IMR-90 (cell line): ENCODE data around the gene LRRC7. TPM values are rescaled to one million over a fixed set of nuclear protein-coding genes. Genes with fewer than 3 reads are reported as not detected.
A peak's percentile ranks its signal among the peaks of the same experiment; 100 is the strongest.

Source experiments
- ATAC-seq: fragments of 200-7000 bp; cut with Tn5 transposase; 2 replicates; pipeline ENCODE4 v1.9.1; 2020; ENCODE audit warnings: low read depth, mild to moderate bottlenecking, moderate library complexity
- BruUV-seq: library from RNA; stranded (reverse); fragments of 400-500 nt; replicated peaks from 2 replicates; lab custom pipeline; 2021; lab: Mats Ljungman, UMichigan
- CTCF ChIA-PET: fragments of 300-600 bp; formaldehyde crosslinking; extraction: SDS; loops from one replicate; lab custom pipeline; 2021; ENCODE audit warnings: antibody characterized with exemption; lab: Yijun Ruan, JAX
- POLR2A ChIA-PET: fragments of 300-600 bp; sonication (Branson Sonifier 250); formaldehyde crosslinking; loops from one replicate; lab custom pipeline; 2022; ENCODE audit warnings: antibody characterized with exemption; ENCODE audit not compliant: unreplicated experiment; lab: Charles Lee
- DNase-seq: peaks from one replicate; pipeline ENCODE4 v3.0.0; 2013
- H2AFZ ChIP-seq: replicated peaks from 2 replicates; pipeline ENCODE3; 2013; ENCODE audit warnings: low read length, mild to moderate bottlenecking; ENCODE audit not compliant: poor library complexity
- H2AK5ac ChIP-seq: 2 replicates; pipeline ENCODE4 v1.6.1; 2013; ENCODE audit warnings: low read depth, low read length, inconsistent platforms
- H2AK9ac ChIP-seq: replicated peaks from 2 replicates; pipeline ENCODE3; 2013; ENCODE audit warnings: mild to moderate bottlenecking, low read depth, low read length, moderate library complexity; ENCODE audit not compliant: poor library complexity
- H2BK120ac ChIP-seq: 2 replicates; pipeline ENCODE4 v1.6.1; 2013; ENCODE audit warnings: low read depth, low read length, inconsistent platforms
- H2BK15ac ChIP-seq: 3 replicates; pipeline ENCODE4 v1.6.1; 2013; ENCODE audit warnings: low read depth, low read length, inconsistent platforms
- H2BK20ac ChIP-seq: 2 replicates; pipeline ENCODE4 v1.6.1; 2013; ENCODE audit warnings: low read depth, mild to moderate bottlenecking, inconsistent platforms, low read length, moderate library complexity
- H2BK5ac ChIP-seq: 2 replicates; pipeline ENCODE4 v1.6.1; 2013; ENCODE audit warnings: mild to moderate bottlenecking, low read depth, low read length, inconsistent platforms; ENCODE audit not compliant: poor library complexity, severe bottlenecking
- H3K14ac ChIP-seq: replicated peaks from 2 replicates; pipeline ENCODE4 v1.6.1; 2013; ENCODE audit warnings: low read depth, low read length, inconsistent platforms
- H3K18ac ChIP-seq: 2 replicates; pipeline ENCODE4 v1.6.1; 2013; ENCODE audit warnings: low read depth, low read length, control low read depth
- H3K23ac ChIP-seq: 2 replicates; pipeline ENCODE4 v1.6.1; 2013; ENCODE audit warnings: low read depth, low read length, inconsistent platforms
- H3K27ac ChIP-seq: 2 replicates; pipeline ENCODE4 v1.5.1; 2013; ENCODE audit warnings: mild to moderate bottlenecking, control low read depth, low read length; ENCODE audit not compliant: insufficient read depth
- H3K27me3 ChIP-seq: 2 replicates; pipeline ENCODE4 v1.6.1; 2013; ENCODE audit warnings: low read length; ENCODE audit not compliant: control insufficient read depth, insufficient read depth
- H3K36me3 ChIP-seq: 2 replicates; pipeline ENCODE4 v1.6.1; 2013; ENCODE audit warnings: low read length, mixed read lengths; ENCODE audit not compliant: control insufficient read depth, insufficient read depth
- H3K4ac ChIP-seq: 2 replicates; pipeline ENCODE4 v1.6.1; 2013; ENCODE audit warnings: low read depth, low read length, inconsistent platforms
- H3K4me1 ChIP-seq: 2 replicates; pipeline ENCODE4 v1.6.1; 2013; ENCODE audit warnings: low read length, mixed read lengths; ENCODE audit not compliant: control insufficient read depth, insufficient read depth
- H3K4me2 ChIP-seq: 2 replicates; pipeline ENCODE4 v1.6.1; 2013; ENCODE audit warnings: low read depth, mild to moderate bottlenecking, control low read depth, low read length, moderate library complexity
- H3K4me3 ChIP-seq: 2 replicates; pipeline ENCODE4 v1.5.1; 2013; ENCODE audit warnings: low read depth, mild to moderate bottlenecking, control low read depth, low read length, moderate library complexity; ENCODE audit not compliant: insufficient read depth
- H3K56ac ChIP-seq: 2 replicates; pipeline ENCODE4 v1.6.1; 2013; ENCODE audit warnings: low read length, inconsistent platforms; ENCODE audit not compliant: insufficient read depth; ENCODE audit errors: extremely low read depth
- H3K79me1 ChIP-seq, 2 experiments: 2 replicates each; pipeline ENCODE4 v1.6.1; 2013; ENCODE audit warnings: low read length in 2 of 2, inconsistent platforms in 1 of 2, low read depth in 1 of 2
- H3K9ac ChIP-seq: 2 replicates; pipeline ENCODE4 v1.6.1; 2013; ENCODE audit warnings: low read depth, low read length, control low read depth
- H3K9me1 ChIP-seq: 2 replicates; pipeline ENCODE4 v1.6.1; 2013; ENCODE audit warnings: low read length, inconsistent platforms; ENCODE audit not compliant: insufficient read depth
- H3K9me3 ChIP-seq: 2 replicates; pipeline ENCODE4 v1.6.1; 2013; ENCODE audit warnings: low read length; ENCODE audit not compliant: control insufficient read depth, insufficient read depth
- H4K20me1 ChIP-seq: 2 replicates; pipeline ENCODE4 v1.6.1; 2013; ENCODE audit warnings: low read length, inconsistent platforms; ENCODE audit not compliant: insufficient read depth
- H4K5ac ChIP-seq: 2 replicates; pipeline ENCODE4 v1.6.1; 2013; ENCODE audit warnings: mild to moderate bottlenecking, low read depth, low read length, control low read depth
- H4K8ac ChIP-seq, 2 experiments: 2 replicates each; pipeline ENCODE4 v1.6.1; 2013; ENCODE audit warnings: low read depth in 2 of 2, low read length in 2 of 2, control low read depth in 1 of 2, inconsistent platforms in 1 of 2
- H4K91ac ChIP-seq: 2 replicates; pipeline ENCODE4 v1.6.1; 2013; ENCODE audit warnings: low read depth, low read length, inconsistent platforms; ENCODE audit not compliant: insufficient read depth
- CEBPB ChIP-seq: IDR thresholded peaks from 2 replicates; pipeline ENCODE4 v1.6.1; 2012; ENCODE audit warnings: low read depth, low read length, improper control_type of control experiment
- CHD1 ChIP-seq: IDR thresholded peaks from 2 replicates; pipeline ENCODE4 v1.6.1; 2012; ENCODE audit warnings: low read depth, low read length, improper control_type of control experiment
- MAFK ChIP-seq: IDR thresholded peaks from 2 replicates; pipeline ENCODE4 v1.6.1; 2012; ENCODE audit warnings: low read depth, low read length, improper control_type of control experiment
- MXI1 ChIP-seq: IDR thresholded peaks from 2 replicates; pipeline ENCODE4 v1.6.1; 2012; ENCODE audit warnings: low read depth, mild to moderate bottlenecking, low read length, moderate library complexity, borderline replicate concordance
- USF2 ChIP-seq: fragments of 150-350 bp; IDR thresholded peaks from 2 replicates; pipeline ENCODE4 v1.6.1; 2017; ENCODE audit warnings: mild to moderate bottlenecking, antibody characterized with exemption, low read length, low read depth
- WGBS, 2 experiments: methylation state at CpG; one replicate each; pipeline versions ENCODE4 v1.1.5 to v1.1.7; 2013; ENCODE audit warnings: missing lambda C conversion rate in 2 of 2; ENCODE audit not compliant: insufficient read length in 1 of 2; ENCODE audit errors: extremely low coverage in 2 of 2; 5-methylcytosine and 5-hydroxymethylcytosine counted together
- dilution Hi-C: fragments of 300-500 bp; cut with HindIII; formaldehyde crosslinking; loops from one replicate; pipeline ENCODE4 v1.14.3; 2018; ENCODE audit warnings: low sequenced_read_pairs; ENCODE audit not compliant: unreplicated experiment
- in situ Hi-C: fragments of 300-500 bp; cut with MboI; formaldehyde crosslinking; loops from 3 replicates; pipeline ENCODE4 v1.14.3; 2019; ENCODE audit warnings: low sequenced_read_pairs, inconsistent platforms, mixed read lengths
- intact Hi-C: fragments of 100-400 bp; cut with micrococcal nuclease; formaldehyde crosslinking; loops from 2 replicates; pipeline ENCODE4 v1.10.0; 2022
- polyA plus RNA-seq, 3 experiments: library from polyadenylated mRNA; depleted of rRNA; stranded (reverse); fragments of >200 nt; gene quantifications; 2 replicates each; pipeline ENCODE4 v1.2.3, GENCODE V29; 2012; ENCODE audit warnings: low replicate concordance in 1 of 3
- total RNA-seq: library from RNA; depleted of rRNA; stranded (reverse); fragments of >200 nt; gene quantifications from 2 replicates; pipeline ENCODE4 v1.2.3, GENCODE V29; 2012

LRRC7 gene
- total and polyA plus RNA-seq, 2 of the 4 experiments (the other 2 are of a cell fraction), result under 0.01 to 0.02 TPM

DNA sequence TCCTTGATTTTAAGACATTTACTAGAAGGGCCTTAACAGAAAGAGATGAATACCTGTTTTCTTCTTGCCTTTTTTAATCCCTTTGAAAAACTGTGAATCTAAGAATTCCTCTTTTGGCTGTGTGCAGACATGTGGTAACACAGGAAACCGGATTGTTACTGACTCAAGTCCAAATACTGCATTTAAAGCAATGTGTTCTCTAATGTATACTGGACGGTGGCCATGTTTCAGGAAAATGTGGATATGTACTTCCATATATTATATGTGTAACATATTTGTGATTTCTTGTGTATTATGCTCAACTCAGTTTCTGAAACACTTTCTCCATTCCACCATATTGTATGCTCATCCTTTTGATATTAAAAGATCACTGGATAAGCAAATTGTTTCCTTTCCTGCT is 185.1 kb downstream of the LRRC7 start:
- Histone ChIP-seq H3K36me3 (no peaks in the 10 kb centered on the region), H2AK5ac (no peak overlapping the region), H3K9me3 (no peaks in the 10 kb centered on the region), H4K20me1 (no peaks in the 10 kb centered on the region), H2BK20ac (no peak overlapping the region), H2BK120ac (no peak overlapping the region), H3K23ac (no peak overlapping the region), H3K9me1 (no peaks in the 10 kb centered on the region), H3K4me2 (no peak overlapping the region), H4K91ac (no peak overlapping the region), H3K27ac (no peak overlapping the region), H3K4me1 (no peaks in the 10 kb centered on the region), H3K56ac (no peak overlapping the region), H3K18ac (no peak overlapping the region), H3K27me3 (no peaks in the 10 kb centered on the region), H3K9ac (no peak overlapping the region), H3K4me3 (no peak overlapping the region), H2BK15ac (no peak overlapping the region), H2AK9ac (no peak overlapping the region), H3K14ac (no peak overlapping the region), H3K79me1 (no peaks in the 10 kb centered on the region), H2AFZ (no peak overlapping the region), H3K4ac (no peak overlapping the region), H4K5ac (no peak overlapping the region), H4K8ac (no peak overlapping the region), H2BK5ac (peak overlapping the region; percentile 54)
- BruUV-seq, result no TSS peak
- no CpG with 5 or more reads among the region's 2 CpGs for WGBS, 2 experiments
- ChIA-PET CTCF (no interaction called here), POLR2A (no interaction called here)
- TF ChIP-seq CHD1 (no peak), MAFK (no peak), CEBPB (no peak), MXI1 (no peak), USF2 (no peak)
- DNase-seq (no peak), ATAC-seq (no peak)
- dilution Hi-C loops (no loop called here), intact Hi-C loops (no loop called here), in situ Hi-C loops (no loop called here)
